Uterus (tissue), 2 donors: ENCODE results near the gene IL1R1.

Source experiments
- POLR2A ChIP-seq, 2 donors: fragments of 450-650 bp; IDR thresholded peaks; one replicate each; pipeline ENCODE4 v1.6.1; 2016; ENCODE audit warnings: antibody characterized with exemption in 2 of 2, mild to moderate bottlenecking in 1 of 2, moderate library complexity in 1 of 2
- TF ChIP-seq, protein P1 (sequence below), 4 experiments: fragments of 200-600 bp in 2 of 4; fragments of 450-650 bp in 2 of 4; sonication (generic) in 2 of 4; IDR thresholded peaks; one replicate each; pipeline ENCODE4 v1.5.1; 2016 to 2019; ENCODE audit warnings: antibody characterized with exemption in 4 of 4, mild to moderate bottlenecking in 2 of 4, moderate library complexity in 1 of 4

DNA sequence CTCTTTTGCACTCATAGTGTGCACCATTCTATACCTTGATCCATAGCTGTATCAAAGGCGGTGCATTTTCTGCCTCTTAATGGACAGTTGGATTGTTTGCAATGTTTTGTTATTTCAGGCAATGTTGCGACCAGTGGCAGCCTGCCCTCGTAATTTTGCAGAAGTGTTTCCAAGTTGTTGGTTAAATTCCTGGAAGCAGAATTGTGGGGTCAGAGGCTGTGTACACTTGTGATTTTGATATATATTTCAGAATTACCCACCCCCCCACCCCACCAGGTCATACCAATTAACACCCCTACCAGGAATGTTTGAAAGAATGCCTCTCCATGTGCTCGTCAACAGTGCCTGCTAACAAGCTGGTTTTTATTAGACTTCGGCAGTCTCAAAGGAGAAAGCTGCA is 32.4 kb upstream of the IL1R1 start:
- no peak for TF ChIP-seq POLR2A (IDR thresholded peaks at IDR 0.05)
- TF ChIP-seq, protein P1, sequence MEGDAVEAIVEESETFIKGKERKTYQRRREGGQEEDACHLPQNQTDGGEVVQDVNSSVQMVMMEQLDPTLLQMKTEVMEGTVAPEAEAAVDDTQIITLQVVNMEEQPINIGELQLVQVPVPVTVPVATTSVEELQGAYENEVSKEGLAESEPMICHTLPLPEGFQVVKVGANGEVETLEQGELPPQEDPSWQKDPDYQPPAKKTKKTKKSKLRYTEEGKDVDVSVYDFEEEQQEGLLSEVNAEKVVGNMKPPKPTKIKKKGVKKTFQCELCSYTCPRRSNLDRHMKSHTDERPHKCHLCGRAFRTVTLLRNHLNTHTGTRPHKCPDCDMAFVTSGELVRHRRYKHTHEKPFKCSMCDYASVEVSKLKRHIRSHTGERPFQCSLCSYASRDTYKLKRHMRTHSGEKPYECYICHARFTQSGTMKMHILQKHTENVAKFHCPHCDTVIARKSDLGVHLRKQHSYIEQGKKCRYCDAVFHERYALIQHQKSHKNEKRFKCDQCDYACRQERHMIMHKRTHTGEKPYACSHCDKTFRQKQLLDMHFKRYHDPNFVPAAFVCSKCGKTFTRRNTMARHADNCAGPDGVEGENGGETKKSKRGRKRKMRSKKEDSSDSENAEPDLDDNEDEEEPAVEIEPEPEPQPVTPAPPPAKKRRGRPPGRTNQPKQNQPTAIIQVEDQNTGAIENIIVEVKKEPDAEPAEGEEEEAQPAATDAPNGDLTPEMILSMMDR (IDR thresholded peaks at IDR 0.05): no peak
